Measurements from ENCODE around the gene LRSAM1.

The LRSAM1 gene

DNA sequence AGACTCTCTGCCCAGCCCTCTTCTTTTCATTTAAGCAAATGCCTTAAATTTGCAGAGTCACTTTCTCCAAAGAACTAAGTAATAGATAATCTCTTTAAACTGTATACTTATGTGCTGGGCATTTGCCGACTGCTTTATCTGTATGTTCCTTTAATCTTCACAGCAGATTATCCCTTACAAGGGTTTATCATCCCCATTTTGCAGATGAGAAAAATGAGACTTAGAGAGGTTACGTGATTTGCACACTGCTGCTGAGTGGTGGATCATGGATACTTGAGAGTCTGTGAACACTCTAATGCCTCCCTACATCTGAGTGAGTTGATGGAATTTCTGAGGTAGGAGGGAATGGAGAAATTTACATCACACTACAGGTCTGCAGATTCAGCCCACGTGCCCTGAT is 23.0 kb upstream of the LRSAM1 start:
- DNase-seq, result no peak

DNA sequence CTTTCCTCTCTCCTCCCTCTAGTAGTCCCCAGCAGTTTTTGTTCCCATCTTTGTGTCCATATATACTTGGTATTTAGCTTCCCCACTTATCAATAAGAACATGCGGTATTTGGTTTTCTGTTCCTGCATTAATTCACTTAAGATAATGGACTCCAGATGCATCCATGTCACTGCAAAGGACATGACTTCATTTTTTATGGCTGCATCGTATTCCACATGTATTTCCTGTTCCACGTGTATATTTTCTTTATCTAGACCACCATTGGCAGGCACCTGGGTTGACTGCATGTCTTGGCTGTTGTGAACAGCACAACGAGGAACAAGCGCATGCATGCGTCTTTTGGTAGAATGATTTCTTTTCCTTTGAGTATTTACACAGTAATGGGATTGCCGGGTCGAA is 20.9 kb upstream of the LRSAM1 start:
- DNase-seq, result no peak

DNA sequence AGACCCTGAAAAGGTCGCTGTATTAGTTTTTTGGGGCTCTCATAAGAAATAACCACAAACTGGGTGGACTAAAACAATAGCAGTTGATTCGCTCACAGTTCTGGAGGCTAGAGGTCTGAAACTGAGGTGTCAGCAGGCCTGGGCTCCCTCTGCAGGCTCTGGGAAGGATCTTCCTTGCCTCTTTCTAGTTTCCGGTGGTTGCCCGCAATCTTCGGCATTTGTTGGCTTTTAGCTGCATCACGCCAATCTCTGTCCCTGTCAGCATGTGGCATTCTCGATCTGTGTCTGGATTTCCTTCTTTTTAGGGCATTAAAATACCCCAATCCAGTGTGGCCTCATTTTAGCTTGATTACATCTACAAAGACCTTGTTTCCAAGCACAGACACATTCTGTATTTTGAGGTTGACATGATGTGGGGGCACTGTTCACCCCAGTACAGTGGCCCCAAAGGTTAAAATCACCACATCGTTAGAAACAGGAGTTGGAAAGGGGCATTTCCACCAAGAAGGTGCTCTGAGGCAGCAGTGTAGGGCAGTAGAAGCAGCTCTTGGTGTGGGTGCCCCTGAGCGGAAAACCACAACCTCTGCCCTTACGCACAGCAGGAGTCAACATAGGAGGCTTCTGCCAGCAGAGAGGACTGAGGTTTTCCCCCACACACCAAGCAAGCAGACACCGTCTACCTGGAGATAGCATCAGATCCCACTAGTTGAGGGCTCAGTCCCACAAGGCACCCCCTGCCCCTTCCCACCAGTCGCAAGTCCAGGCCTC is 13.6 kb upstream of the LRSAM1 start:
- DNase-seq, result no peak

DNA sequence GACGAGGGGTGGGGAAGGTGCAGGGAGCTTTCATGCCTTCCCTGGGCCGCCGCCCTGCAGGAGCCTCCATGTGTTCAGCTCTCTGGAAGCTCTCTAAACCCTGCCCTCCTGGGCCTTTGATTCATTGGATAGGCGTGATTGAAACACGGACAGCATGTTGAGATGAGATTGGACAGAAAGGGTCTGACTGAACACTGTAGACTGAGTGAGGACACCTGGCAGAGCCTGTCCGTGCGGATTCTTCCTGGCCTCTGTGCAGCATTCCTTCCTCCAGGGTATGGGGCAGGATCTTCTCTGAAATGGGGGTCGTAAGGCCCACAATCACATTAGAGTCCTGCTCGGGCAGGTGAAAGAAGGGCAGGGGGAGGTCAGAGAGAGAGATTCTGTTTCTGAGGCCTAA is 12.9 kb upstream of the LRSAM1 start:
- DNase-seq, result no peak

DNA sequence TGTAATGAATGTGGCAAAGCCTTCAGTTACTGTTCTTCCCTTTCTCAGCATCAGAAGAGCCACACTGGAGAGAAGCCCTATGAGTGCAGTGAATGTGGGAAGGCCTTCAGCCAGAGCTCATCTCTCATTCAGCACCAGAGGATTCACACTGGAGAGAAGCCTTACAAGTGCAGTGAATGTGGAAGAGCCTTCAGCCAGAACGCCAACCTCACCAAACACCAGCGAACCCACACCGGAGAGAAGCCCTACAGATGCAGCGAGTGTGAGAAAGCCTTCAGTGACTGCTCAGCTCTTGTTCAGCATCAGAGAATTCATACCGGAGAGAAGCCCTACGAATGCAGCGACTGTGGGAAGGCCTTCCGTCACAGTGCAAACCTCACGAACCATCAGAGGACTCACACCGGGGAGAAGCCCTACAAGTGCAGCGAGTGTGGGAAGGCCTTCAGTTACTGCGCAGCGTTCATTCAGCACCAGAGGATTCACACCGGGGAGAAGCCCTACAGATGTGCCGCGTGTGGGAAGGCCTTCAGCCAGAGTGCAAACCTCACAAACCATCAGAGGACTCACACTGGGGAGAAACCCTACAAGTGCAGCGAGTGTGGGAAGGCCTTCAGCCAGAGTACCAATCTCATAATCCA is 6.9 kb upstream of the LRSAM1 start:
- no peak for DNase-seq

DNA sequence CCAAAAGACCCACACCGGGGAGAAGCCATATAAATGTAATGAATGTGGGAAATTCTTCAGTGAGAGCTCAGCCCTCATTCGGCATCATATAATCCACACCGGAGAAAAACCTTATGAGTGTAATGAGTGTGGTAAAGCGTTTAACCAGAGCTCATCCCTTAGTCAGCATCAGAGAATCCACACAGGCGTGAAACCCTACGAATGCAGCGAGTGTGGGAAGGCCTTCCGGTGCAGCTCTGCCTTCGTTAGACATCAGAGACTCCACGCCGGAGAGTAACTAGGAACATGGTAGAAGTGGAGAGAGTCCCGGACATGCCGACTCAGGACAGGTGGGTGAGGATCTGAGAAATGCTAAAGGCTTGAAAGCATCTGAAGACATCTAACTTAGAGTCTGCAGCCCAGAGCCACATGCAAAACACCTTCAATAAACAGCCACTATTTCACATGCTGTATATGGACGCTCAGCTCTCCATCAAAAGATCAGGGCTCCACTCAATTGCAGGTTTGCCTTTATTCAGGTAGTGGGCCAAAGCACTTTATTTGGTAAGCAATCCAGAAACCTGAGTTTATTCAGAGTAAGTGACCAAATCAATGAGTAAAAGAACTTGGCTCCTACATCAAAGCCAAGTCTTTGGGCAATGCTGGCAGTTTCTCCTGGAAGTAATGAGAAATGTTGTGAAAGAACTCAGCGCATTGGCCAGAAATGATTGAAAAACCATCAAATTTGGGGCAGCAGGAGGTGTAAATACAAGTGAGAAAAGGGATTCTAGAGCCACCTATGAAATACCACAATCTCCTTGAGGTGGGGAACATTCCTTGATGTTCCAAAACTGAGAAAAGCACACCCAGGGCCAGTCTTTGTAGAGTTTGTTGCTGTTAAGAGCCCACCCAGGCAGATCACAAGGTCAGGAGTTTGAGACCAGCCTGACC is 6.1 kb upstream of the LRSAM1 start:
- DNase-seq, result no peak

DNA sequence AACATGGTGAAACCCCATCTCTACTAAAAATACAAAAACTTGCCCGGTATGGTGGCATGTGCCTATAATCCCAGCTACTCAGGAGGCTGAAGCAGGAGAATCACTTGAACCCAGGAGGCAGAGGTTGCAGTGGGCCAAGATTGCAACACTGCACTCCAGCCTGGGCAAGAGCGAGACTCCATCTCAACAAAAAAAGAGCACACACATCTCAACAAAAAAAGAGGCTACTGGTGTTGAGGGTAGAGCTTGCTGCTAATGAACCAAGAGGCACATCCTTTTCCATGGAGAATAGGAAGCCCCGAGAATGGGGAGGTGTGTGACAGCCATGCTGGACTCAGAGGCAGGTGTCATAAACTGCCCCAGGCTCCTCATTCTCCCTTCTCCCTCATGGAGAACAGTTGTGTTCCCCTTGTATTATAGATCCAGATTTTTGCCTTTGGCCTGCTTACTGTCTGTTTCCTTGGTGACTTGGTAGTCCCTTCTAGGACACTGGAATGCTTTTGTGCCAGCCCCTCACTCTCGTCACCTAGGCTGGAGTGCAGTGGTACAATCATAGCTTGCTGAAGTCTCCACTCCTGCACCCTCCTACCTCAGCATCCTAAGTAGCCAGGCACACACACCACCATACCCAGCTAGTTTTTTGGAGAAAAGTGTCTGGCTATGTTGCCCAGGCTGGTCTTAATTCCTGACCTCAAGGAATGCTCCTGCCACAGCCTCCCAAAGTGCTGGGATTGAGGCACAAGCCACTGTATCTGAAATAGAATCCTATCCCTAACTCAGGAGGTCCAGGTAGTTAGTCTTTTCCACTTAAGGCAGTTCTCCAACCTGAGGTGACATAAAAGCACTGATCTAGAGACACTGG is 5.2 kb upstream of the LRSAM1 start:
- no peak for DNase-seq

DNA sequence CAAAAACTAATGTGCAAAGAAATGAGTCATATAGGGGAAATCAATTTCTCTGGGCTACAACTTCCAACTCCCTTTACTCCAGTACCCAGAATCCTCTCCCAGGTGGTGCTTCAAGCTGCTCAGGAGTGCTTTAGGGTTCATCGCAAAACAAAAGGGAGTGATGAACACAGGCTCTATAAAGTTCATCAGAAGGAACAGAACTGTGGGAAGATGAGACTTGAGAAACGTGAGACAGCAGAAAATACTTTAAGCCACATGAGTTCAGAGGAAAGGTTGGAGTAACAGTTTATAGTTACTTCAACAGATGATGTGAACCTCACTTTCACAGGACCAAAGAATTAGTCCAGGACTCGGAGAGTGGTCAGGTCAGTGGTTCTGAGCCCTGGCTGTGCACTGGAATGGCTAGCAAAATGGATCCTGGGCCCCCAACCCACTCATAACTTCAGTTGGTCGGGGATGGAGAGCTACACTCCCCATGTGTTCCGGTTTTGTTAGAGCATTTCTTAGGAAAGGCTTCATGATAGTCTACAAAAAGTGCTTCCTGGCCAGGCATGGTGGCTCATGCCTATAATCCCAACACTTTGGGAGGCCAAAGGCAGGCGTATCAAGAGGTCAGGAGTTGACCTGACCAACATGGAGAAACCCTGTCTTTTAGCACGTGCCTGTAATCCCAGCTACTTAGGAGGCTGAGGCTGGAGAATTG is 4.4 kb upstream of the LRSAM1 start:
- DNase-seq, result no peak

DNA sequence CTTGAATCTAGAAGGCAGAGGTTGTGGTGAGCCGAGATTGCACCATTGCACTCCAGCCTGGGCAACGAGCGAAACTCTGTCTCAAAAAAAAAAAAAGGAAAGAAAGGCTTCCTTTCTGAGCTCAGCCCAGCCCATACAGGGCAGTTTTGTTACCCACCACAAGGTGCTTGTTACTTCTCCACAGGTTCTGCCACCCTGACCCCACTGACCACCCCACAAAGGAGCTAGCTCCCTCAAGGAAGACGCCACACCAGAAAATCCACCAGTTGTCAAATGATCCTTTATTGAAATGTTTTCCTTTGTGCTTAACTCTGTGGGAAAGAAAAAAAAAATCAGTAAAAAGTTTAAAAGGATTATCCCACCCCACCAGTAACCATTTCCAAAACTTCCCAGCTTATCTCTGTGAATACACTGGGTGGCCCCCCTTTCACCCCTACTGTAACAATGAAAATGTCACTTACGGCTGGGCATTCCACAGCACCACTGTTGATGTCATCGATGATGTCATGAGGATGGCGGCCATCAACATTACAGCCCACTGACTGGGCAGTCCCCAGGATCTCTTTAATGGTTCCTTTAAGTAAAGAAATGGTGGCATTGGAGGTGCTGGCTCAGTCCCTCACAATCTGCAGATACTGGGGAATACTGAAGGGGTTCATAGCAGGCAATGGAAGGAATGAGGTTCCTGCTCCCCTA is 3.7 kb upstream of the LRSAM1 start:
- DNase-seq, result no peak

DNA sequence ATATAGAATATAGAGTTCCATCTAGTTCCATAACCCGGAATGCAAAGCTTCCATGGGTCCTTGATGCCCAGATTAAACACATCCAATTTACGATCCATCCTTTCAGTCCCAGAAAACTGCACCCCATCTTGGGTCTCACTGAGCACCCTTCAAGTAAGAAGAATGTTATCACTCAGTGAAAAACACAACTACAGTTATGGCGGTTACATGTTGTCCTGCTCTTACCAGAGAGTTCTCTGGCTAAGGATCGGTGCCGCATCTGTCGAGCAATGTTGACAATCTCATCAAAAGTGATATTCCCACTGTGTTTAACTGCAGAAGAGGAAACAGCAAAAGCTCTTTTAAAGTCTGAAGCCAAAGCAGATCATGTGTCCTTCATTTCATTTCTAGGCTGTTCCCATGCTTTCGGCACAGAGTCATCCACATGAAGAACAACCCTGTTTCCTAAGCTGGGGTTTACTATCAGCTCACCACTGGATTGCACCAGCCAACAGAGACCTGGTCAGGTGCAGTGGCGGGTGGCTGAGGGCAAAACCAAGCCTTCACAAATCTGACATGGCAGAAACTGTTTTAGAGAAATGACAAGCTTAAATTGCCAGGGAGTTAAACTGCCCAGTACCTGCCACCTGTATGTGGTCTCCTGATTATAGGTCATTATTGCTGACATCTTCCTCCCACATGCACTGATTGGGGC is 3.1 kb upstream of the LRSAM1 start:
- no peak for DNase-seq

DNA sequence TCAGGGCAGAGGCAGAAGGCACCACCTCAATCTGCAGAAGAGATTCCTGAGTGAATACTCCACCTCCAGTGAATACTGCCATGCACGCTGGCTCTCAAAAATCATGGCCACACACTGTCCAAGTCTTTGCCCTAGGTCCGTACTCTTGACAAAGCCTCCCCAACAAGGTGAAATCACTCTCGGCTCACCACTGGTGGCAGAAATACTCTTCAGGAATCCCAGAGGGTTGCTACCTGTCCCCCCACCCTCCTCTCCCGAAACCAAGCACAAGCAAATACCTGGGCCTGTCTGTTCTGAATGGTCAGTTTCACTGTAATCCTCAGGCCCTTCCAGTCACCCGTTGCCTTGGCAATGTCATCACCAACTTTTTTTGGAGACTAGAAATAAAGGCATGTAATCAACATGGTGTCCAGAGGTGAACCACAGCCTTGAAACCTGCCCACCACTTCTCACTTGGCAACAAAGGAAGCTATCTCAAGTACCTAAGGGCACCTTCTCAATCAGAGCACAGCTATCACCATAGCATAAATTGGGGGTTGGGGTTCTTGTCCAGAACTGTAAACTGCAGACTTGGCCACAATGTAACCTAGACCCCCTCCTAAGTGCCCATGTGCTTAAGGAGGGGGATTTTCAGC is 1.9 kb upstream of the LRSAM1 start:
- no peak for DNase-seq

DNA sequence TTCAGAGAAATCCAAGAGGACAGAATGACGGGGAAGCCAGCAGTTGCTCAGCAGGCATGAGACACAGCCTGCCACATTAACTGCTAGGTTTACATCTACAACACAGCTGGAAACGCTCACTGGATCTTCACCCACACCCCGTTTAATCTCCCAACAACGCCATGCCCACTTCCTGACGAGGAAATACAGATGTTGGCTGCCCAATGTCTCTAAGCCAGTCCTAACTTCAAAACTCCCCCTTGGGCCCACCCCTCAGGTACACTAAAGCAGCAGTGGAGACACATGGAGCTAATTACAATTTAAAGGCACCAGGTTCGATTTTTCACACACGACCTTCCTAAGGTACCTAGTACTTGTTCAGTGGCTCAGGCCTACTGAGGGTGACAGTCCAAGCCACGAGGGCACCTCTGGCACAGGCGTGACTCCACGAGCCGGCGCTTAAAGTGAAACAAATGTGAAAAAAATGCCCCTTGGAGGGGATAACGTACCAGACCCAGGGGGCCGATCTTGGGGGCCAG is 1.0 kb upstream of the LRSAM1 start:
- no peak for DNase-seq

DNA sequence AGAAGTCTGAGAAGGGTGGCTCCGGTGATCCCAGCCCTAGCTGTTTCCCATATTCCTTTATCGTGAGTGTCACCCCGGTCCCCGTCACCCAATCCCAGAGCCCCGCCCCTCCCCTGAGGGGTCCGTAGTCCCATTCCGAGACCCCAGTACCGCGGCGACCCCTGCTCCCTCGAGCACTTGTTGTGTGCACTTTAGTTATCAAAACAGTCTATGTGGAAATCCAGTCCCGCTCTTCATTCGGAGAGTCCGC is 223 bp downstream of the LRSAM1 start:
- DNase-seq, result no peak

DNA sequence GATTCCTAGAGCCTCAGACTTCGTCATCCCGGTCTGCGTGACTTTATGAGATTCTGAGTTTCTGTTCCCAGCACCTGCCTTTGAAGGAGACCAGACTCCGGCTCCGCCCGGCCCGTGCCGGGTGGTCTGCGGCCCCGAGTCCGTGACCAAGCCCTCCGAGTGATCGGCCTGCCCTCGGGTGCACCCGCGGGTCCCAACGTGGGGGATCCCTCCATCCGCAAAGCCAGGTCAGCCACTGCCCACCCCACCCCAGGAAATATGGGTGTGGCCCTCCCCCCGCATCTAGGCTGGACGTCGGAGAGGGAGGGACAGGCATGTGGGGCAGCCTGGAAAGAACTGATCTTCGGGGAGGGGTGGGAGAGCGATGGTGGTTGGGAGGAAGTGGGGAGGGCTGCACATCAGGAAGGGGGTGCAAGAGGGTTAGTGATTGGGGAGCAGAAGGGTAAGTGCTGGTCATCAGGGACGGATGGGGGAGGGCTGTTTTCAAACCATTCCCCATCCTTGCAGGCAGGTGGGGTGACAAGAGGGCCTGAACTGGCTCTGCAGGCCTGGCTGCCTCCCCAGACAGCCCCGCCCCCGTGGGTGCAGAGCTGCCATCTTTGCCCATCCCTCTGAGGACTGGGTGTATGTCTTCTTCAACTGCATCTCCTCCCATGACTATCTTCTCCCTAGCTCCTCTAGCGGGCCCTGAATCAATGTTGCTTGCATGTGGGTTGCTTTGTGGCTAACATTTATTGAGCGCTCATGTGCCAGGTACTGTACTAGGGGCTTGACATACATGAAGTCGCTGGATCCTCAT is 747 bp downstream of the LRSAM1 start:
- peak; percentile 15 for DNase-seq

DNA sequence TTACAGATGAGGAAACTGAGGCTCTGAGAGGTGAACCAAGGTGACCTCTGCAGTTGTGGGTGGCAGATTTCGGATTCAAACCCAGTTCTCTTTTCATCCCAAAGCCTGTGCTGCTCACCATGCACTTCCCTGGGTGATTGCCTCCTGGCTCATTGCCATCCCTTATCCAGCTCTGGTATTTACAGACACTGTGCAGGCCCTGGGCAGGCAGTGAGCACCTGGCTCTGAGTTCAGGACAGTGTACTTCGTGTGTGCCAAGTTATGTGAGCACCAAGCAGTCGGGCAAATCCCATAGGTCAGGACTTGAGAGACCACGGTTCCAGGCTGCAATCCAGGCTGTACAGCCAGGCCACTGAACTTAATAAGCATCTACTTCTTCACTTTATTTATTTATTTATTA is 1.4 kb downstream of the LRSAM1 start:
- no peak for DNase-seq

DNA sequence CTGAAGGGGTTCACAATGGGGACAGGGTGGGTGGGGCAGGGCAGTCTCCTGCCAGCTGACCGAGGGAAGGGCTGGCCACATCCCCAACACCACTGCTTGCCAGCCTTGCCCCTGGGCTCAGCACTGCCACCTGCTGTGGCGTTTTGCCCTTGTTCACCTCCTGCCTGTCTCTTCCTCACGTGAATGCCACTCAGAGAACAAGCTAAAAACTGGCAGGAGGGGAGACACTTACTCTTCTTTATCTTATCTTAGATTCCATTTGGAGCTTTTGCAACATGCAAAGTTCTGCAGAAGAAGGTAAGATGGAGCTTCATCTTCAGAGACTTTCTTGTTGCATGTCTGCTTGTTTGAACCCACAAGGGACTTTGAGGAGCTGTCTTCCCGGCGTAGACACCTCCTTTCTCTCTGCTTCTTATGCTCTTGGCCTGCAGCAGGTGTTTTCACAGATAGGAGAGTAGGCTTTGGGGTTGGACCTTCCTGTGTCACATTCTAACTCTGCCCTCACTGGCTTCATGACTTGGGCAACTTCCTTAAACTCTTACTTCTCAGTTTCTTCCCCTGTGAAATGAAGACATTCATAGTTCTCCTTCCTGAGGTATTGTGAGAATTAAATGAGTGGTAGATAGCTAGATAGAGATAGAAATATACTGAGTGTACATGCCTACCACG is 4.1 kb downstream of the LRSAM1 start:
- no peak for DNase-seq

DNA sequence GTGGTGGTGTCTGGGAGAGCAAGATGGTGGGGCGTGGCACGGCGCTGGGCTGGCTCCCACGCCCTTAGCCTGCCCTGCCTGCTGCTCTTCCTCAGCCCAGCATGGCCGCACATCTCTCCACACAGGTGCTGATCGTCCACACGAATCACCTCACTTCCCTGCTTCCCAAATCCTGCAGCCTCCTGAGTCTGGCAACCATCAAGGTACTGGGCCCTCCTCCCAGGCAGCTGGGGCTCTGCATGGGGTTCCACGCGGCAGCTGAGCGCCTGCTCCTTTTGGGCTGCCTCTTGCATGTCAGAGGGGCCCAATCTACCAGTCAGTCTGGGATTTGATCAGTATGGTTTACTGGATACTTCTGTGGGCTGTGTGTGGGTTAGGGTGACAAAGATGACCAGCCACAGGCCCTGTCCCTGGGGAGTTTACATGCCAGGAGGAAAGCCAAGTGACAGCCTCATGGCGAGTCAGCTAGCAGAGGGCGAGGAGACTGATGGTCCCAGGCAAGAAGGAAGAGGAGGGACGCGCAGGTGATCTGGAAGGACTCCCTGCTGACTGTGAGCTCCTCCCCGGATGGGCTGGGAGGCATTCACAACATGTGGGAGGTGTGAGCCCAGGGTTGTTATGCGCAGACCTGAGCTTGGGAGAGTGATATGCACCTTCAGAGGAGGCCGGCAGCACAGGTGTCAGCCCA is 6.0 kb downstream of the LRSAM1 start:
- no peak for DNase-seq

DNA sequence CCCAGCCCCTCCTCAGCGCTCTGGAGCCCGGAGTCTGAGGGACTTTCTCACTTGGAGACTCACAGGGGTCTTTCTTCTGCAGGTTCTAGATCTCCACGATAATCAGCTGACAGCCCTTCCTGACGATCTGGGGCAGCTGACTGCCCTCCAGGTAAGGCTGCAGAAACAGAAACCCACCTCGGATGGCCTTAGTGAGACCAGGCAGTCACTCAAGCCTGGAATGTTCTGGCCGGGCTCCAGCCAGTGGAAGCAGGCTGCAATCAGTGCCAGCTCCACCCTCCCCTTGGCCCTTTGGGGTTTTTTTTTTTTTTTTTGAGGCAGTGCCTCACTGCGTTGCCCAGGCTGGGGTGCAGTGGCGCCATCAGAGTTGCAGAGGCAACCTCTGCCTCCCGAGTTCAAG is 7.6 kb downstream of the LRSAM1 start:
- no peak for DNase-seq
